AML-193 (cell line): ENCODE results near the gene TIAL1.
"Not testable (repeated sequence)": the region's sequence is repeated elsewhere in the genome, so short reads cannot be mapped to it uniquely, and the experiment has no call there.

Source experiments
- DNase-seq, 2 experiments: peaks; one replicate each; lab custom pipeline; 2025; lab: John Stamatoyannopoulos, UW

The TIAL1 gene

DNA sequence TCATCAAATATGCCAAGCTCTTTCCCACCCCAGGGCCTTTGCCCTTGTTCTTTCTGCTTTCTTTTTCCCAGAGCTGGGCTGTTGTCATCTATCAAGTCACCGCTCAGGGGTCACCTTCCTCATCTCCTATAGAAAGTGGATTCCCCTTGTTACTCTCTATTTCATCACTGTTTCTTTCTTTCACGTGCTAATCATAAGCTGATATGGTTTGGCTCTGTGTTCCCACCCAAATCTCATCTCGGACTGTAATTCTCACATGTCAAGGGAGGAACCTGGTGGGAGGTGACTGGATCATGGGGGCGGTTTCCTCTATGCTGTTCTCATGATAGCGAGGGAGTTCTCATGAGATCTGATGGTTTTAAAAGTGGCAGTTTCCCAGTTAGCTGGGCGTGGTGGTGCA is 17.0 kb upstream of the TIAL1 start:
- no peak for DNase-seq

DNA sequence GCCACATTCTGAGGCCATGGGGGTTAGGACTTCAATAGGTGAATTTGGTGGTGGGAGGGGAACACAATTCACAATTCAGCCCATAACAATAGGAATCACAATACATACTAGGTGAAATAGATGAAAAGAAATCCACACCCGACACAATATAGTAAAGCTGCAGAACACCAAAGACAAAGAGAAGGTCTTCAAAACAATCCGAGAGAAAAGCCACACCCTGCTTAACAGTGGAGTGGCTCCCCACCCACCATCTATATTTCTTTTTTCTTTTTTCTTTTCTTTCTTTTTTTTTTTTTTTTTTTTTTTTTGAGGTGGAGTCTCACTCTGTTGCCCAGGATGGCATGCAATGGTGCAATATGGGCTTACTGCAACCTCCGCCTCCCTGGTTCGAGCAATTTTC is 14.7 kb upstream of the TIAL1 start:
- no peak for DNase-seq

DNA sequence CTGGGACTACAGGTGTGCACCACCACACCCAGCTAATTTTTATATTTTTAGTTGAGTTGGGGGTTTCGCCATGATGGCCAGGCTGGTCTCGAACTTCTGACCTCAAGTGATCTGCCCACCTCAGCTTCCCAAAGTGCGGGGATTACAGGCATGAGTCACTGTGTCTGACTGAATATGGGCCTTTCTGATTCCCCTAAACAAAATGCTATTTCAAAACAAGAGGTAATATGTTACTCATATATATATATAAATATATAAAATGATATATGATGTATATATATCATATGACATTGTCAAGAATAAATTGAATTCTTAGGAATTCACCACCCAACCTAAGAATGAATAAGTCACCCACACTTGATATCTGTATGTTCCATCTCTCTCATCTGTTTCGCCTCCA is 12.8 kb upstream of the TIAL1 start:
- no peak for DNase-seq

DNA sequence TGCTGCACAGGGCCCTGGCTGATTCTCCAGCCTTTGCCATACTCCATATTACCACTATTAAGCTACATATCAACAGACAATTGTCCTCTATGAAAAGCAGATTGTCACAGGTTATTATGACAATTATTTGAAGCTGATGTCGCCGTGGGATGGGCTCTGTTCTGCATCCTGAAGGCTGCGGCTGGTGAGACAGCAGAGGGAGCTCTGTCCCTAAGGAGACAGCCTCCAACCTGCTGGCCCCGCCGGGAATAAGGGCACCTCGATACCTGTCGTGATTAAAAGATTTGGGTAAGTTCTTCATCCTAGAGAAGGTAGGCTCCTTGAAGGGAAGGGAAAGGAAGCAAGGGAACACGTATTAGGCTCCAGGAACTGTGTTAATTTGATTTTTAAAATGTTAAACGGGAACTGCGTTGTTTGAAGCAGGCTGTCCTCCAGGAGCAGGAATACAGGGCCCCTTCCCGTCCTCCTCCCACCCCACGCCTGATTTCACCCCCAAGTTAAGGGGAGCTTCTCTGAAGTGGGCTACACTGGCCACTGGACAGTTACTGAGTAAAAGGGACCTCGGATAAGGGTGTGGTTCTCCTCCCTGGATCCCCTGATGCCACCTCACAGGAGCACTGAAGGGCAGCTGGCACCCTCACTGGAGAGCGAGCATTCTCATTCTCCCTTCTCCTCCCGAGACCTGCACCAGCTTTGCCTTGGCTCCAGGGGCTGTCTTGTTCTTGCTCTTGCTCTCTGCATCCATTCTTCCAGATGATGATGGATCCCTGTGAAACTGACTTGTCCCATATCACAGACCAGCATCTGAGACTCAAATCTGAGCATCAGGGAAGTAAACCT is 11.8 kb upstream of the TIAL1 start:
- no peak for DNase-seq

DNA sequence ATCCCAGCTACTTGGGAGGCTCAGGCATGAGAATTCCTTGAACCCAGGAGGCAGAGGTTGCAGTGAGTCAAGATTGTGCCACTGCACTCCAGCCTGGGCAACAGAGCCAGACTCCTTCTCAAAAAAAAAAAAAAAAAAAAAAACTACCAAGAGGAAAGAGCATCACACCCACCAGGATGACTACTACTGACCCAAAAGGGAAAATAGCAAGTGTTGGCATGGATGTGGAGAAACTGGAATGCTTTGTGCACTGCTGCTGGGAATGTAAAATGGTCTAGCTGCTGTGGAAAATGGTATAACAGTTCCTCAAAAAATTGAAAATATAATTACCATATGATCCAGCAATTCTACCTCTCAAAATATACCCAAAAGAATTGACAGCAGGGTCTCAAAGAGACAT is 7.7 kb upstream of the TIAL1 start:
- no peak for DNase-seq

DNA sequence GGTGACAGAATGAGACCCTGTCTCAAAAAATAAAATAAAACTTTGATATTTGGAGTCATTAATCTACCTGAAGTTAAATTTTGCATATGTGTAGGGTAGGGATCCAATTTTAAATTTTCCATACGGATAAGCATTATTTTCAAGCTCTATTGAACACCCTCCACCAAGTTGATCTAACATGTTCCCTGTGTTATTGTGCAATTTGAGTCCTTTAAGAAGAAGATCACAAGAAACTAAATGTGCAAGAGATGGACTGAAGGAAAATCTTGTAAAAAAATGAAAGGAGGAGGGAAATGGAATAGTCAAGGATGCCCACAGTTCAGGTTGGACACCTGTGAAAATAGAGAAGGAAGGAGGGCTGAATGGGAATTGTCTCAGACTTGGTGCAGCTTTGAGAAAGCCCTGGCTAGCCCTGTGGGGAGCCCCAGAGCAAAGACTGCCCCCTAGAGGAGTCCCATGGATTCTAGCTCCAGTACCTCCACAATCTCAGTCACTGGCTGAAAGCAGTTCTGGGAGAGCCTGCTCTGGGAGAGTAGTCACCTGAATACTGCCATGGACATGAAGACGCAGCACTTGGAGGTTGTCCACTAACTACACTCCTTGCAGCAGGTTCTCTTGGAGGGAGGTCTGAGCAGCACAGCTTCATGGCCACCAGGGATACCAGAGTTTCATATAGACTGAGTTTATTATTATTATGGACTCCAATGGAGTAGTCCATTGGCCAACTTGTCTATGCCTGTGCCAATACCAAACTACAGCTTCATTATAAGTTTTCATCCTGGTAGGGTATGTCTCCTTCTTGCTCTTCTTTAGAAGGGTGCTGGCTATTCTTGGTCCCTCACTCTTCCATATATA is 5.7 kb upstream of the TIAL1 start:
- peak; percentile 47 to 57 for DNase-seq

DNA sequence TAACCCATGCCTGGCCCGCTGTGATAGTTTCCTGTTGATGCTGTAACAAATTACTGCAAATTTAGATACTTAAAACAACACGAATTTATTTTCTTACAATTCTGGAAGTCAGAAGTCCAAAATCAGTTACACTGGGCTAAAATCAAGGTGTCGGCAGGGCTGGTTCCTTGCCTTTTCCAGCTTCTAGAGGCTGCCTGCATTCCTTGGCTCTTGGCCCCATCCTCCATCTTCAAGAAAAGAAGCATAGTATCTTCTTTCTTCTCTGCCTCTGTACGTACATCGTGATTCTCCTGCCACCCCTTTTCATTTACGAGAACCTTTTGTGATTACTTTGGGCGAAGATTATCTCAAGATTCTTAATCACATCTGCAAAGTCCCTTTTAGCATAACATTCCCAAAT is 1.6 kb upstream of the TIAL1 start:
- no peak for DNase-seq

DNA sequence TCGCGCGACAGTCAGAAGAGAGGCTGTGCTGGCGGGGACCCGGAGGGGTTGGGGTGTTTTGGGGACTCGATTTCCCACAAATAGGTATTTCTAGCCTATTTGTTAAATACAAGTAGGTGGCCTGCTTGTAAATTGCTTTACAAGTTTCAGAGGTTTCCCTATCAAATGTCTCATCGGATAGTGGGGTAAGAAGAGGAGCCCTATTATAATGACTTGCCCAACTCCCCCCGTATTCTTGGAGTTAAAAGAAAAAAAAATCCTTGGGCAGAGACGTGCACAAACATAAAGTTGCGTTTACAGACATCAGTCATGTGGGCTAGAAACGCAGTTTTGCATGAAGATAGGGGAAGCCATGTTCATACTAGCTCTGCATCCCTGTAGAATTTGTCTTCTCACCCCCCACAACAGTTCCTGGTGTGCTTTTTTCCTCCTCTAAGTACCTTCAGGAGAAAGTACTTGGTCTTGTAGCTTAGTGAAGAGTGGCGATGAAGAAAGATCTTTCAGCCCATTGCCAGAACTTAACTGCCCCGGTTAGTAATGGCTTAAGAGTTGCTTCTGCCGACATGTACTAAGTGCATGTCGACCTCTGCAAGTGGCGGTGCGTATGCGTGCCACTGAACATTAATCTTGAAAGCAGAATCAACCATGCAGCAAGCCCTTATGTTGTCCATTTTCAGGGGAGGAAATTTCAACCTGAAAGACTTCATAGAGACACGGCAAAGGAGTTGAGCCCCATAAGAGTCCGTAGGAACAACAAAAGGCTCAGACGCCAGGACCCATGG is 832 bp upstream of the TIAL1 start:
- DNase-seq: no peak

DNA sequence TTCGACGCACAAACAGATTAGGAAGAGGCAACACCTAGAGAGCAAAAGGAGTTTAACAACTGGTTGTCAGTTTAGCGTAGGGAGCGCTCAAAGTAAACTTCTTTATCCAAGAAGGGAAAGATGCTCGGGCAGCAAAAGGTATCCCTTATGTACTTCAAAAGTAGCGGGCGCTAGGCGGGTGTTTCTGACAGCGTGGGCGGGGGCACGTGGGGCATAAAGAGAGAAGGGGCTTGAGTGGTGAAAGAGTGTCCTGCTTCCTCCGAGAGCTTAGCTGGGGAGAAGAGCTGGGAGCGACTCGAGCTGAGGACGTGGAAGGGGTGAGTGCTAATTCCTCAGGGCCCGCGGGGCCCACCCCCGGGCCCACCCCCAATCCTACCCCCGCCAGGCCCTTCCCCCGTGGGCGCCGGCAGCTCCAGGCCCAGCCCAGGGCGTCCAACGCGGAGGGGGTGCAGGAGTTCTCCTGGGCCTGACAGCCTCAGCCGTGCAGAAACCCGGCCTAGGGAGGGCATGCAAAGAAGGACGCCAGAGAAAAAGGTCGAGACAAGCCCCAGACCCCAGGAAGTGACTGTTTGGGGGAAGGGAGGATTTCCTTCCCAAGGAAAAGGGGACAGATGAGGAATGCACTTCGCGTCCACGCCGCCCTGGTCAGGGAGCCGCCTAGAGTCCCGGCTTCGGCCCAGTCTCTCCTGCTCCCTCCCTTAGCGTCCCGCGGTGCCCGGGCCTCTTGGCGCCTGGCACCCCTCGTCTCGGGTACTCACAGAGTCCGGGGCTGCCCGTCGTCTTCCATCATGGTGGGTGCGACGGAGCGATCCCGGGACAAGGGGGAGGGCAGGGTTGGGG is 868 bp downstream of the TIAL1 start:
- no peak for DNase-seq

DNA sequence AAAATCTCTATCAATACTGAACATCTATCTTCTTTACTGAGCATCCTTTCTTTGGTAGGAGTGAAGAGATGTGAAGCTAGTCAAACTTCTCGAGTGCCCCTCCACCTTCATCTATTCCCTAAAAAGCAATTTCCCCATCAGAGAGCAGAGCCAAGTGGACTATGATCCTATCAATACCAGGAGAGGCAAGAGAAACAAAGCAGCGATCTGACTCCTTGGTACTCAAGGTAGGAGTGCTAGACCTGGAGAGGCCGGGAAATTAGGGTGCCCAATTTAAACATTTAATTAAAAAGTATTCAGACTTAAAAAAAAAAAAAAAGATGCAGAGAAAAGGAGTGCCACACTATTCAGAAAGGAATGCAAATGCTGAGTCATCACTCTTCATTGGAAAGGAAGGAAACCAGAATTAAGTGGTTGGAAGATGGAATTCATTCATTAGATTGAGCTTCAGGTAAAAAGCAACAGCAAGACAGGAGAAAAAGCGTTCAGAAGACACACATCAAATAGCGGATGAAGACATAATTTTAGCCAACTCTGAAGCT is 1.6 kb downstream of the TIAL1 start:
- no peak for DNase-seq

DNA sequence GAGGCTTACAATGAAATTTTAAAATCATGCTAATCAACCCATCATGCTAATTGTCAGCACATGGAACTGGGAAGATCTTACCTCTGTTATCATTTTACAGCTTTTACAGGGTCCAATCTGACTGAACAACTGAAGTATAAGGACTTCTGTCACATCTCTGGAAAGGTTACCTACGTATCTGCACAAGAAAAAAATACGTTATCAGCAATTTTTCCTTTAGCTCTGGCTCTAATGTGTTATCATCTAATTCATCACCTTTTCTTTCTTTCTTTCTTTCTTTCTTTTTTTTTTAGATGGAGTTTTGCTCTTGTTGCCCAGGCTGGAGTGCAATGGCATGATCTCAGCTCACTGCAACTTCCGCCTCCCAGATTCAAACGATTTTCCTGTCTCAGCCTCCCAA is 8.7 kb downstream of the TIAL1 start:
- DNase-seq: no peak

DNA sequence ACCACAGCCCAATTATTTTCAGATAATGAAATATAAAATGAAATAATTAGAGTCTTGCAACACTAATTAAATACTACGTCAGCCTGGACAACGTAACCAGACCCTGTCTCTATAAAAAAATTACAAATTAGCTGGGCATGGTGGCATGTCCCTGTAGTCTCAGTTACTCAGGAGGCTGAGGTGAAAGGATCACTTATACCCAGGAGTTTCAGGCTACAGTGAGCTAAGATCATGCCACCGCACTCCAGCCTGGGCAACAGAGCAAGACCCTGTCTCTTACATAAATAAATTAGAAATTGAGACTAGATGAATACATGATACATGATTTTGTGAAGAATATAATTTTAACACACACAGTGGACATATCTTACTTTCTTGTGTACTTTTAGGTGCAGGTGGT is 18.4 kb downstream of the TIAL1 start:
- no peak for DNase-seq

DNA sequence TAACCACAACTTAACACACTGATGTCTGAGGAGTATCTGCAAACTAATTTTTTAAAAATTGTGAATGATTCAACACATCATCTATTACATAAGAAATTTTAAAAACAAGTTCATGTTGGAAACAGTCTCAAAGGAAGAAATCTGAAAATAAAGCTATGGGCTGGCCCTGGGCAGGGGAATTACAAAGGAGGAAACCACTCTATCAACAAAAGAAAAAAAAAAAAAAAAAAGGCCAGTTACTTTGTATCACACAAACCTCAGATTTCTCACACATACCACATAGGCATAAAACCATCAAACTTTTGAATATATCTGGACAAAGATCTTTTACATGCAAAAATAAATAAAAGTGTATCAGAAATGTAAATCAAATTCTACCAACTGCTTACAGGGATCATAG is 20.8 kb downstream of the TIAL1 start:
- DNase-seq: no peak

DNA sequence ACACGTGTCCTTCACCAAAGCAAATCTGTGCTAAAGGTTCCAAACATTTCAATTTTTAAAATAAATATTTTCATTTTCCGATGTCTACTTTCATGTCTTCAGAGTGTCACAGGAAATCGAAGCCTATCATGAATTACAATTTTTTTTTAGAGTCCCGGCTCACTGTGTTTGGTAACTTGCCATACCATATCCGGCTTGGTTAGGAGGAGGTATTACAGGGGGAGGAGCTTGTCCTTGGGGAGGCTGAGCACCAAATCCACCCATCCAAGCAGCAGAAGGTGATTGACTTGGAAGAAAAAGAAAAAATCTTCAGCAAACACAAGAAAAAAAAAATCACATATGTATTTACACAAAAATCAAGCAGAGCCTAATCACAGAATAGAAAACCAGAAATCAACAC is 21.3 kb downstream of the TIAL1 start:
- no peak for DNase-seq

DNA sequence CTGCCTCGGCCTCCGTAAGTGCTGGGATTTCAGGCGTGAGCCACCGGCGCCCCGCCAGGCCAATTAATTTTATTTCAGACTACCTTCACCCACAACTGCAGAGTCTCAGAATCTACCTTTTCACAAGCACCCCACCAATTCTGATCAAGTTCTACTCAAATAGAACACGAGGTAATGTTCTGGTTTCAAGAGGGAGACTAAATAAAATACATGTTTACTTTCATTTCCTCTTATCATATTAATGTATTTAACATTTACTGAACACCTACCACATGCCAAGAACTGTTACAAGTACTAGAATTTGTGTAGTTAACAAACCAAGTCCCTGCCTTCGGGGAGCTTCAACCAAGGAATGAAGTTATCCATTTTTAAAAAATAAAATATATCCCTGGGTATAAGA is 28.8 kb downstream of the TIAL1 start:
- DNase-seq: no peak

DNA sequence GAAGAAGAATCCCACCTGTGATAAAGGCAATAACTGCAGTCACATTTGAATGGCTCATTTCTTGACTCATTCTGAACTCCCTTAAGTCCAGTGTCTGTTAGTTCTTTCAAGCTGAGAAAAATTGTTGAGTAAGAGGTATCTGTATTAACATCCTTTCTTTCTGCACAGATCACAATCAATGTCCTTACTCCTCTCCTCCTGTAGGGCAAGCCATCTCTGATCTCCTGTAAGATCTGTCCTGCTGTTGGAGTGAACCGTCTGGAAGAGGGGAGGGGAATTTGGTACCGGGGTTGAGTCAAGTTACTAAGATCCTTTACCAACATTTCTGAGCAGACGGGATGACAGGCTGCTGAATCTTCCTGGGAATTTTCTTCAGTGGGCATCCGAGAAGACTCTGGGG is 34.7 kb downstream of the TIAL1 start:
- no peak for DNase-seq

DNA sequence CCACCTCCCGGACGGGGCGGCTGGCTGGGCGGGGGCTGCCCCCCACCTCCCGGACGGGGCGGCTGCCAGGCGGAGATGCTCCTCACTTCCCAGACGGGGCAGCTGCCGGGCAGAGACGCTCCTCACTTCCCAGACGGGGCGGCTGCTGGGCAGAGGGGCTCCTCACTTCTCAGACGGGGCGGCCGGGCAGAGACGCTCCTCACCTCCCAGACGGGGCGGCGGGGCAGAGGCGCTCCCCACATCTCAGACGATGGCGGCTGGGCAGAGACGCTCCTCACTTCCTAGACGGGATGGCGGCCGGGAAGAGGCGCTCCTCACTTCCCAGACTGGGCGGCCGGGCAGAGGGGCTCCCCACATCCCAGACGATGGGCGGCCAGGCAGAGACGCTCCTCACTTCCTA is 37.3 kb downstream of the TIAL1 start:
- DNase-seq: not testable (repeated sequence)

DNA sequence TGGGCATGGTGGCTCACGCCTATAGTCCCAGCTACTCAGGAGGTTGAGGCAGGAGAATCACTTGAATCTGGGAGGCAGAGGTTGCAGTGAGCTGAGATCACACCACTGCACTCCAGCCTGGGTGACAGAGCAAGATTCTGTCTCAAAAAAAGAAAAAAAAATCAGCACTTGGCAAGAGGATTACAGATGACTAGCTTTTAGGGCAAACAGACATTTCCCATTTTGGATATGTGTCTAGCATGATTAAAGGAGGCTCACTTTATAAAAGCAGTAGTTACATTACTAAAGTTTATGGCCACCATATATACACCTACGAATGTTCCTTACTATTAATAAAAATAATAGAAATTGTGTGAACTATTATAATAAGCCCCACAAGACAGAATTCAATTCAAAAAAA is 40.7 kb downstream of the TIAL1 start:
- DNase-seq: not testable (repeated sequence)

DNA sequence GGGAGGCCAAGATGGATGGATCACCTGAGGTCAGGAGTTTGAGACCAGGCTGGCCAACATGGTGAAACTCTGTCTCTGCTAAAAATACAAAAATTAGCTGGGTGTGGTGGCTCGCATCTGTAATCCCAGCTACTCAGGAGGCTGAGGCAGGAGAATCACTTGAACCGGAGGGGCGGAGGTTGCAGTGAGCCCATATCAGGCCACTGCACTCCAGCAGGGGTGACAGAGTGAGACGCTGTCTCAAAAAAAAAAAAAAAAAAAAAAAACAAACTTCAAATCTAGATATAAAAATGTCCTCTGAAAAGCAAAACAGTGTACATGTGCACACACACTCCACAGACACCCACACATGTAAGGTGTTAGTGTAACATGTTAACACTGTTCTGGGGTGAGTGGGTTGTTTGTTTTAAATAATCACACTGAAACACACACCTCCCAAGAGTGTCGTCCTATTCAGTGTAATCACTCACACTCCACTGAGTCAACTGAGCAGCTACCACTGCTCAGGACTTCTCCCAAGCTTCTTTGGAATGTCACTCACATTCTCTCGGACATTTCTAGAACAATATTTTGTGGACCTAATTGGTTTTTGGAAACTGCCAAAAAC is 41.5 kb downstream of the TIAL1 start:
- no peak for DNase-seq

DNA sequence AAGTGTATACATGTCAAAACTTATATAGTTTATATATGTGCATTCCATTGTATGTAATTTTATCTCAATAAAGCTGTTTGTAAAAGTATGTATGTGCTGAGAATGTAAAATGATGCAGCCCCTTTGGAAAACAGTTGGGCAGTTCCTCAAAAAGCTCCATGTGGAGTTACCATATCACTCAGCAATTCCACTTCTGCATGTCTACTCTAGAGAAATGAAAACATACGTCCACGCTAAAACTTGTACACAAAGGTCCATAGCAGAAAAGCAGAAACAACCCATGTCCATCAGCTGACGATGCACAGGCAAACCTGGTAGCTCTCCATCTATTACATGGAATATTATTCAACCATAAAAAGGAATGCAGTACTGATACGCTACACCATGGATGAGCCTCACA is 45.9 kb downstream of the TIAL1 start:
- DNase-seq: no peak
